Testis (tissue), 3 donors: ENCODE results near the gene LXN. TPM values are rescaled to one million over a fixed set of nuclear protein-coding genes. Genes with fewer than 3 reads are reported as not detected.

Experiments used
- DNase-seq: peaks from one replicate; pipeline ENCODE4 v3.0.0-alpha.2; 2019
- H3K27ac ChIP-seq, 2 donors: fragments of 200-600 bp; sonication (generic); one replicate each; pipeline ENCODE4 v1.5.1; 2019
- H3K27me3 ChIP-seq: fragments of 200-600 bp; sonication (generic); one replicate; pipeline ENCODE4 v1.5.1; 2019
- H3K36me3 ChIP-seq: fragments of 200-600 bp; sonication (generic); one replicate; pipeline ENCODE4 v1.5.1; 2017; ENCODE audit warnings: low read depth; ENCODE audit errors: missing control alignments
- H3K4me1 ChIP-seq: fragments of 200-600 bp; sonication (generic); one replicate; pipeline ENCODE4 v1.5.1; 2019
- H3K4me3 ChIP-seq, 2 donors: fragments of 200-600 bp; sonication (generic); one replicate each; pipeline ENCODE4 v1.5.1; 2017 to 2019
- H3K9me3 ChIP-seq: fragments of 200-600 bp; sonication (generic); one replicate; pipeline ENCODE4 v1.5.1; 2017
- CTCF ChIP-seq, 3 experiments: fragments of 450-650 bp in 2 of 3; fragments of 200-600 bp in 1 of 3; sonication (generic) in 1 of 3; IDR thresholded peaks; one replicate each; pipeline ENCODE4 v1.5.1; 2016 to 2019; ENCODE audit warnings: antibody characterized with exemption in 3 of 3, mild to moderate bottlenecking in 2 of 3, moderate library complexity in 1 of 3
- POLR2A ChIP-seq: fragments of 450-650 bp; IDR thresholded peaks from one replicate; pipeline ENCODE4 v1.6.1; 2017; ENCODE audit warnings: antibody characterized with exemption, mild to moderate bottlenecking, moderate library complexity
- WGBS, 2 donors: methylation state at CpG; one replicate each; pipeline ENCODE4 v1.1.5; 2018; 5-methylcytosine and 5-hydroxymethylcytosine counted together
- intact Hi-C: fragments of 100-400 bp; cut with DNase I; formaldehyde crosslinking; loops from one replicate; pipeline ENCODE4 v1.15.1; 2023; ENCODE audit warnings: low total_unique reads
- polyA plus RNA-seq: library from polyadenylated mRNA; stranded (reverse); fragments of 350-450 nt; fragmentation: Illumina TruSeq; extraction: RNeasy Lipid Tissue Mini Kit (QIAGEN cat#74804); gene quantifications from one replicate; pipeline ENCODE4 v1.2.3, GENCODE V29; 2014; ENCODE audit warnings: low read depth, low replicate concordance; ENCODE audit not compliant: insufficient read depth
- total RNA-seq, 2 donors: library from RNA; depleted of rRNA; stranded (reverse); fragments of >200 nt; gene quantifications; one replicate each; pipeline ENCODE4 v1.2.3, GENCODE V29; 2016

Gene LXN
- total and polyA plus RNA-seq, 3 donors from 2014 or later: 3.3 to 15.1 (median 9.1) TPM

- TF ChIP-seq POLR2A (no peak), CTCF (IDR thresholded peaks at IDR 0.05) (no peak)
- Histone ChIP-seq H3K4me3 (no peak overlapping the region), H3K9me3 (no peaks in the 10 kb centered on the region), H3K36me3 (no peaks in the 10 kb centered on the region), H3K27me3 (no peaks in the 10 kb centered on the region), H3K27ac (no peak overlapping the region), H3K4me1 (no peaks in the 10 kb centered on the region)
- DNase-seq: no peak
- WGBS, 2 donors: 92 to 93% methylated on average over 4 of the region's 4 CpGs
- intact Hi-C loops: no loop called here
Observed at GRCh38 chr3:158660711-158661110, 11.7 kb downstream of the LXN start.

GRCh38 chr3:158659454-158660237, 12.8 kb downstream of the LXN start:
- Histone ChIP-seq H3K27me3 (no peaks in the 10 kb centered on the region), H3K9me3 (no peaks in the 10 kb centered on the region), H3K4me3 (no peak overlapping the region), H3K4me1 (no peaks in the 10 kb centered on the region), H3K36me3 (no peaks in the 10 kb centered on the region), H3K27ac (no peak overlapping the region)
- peak; percentile 72 for DNase-seq
- intact Hi-C loops: no loop called here
- TF ChIP-seq CTCF (IDR thresholded peaks at IDR 0.05) (peak in 2 of 3 experiments; percentile 38 to 44), POLR2A (no peak)
- 54 to 60% methylated on average over 7 of the region's 7 CpGs for WGBS, 2 donors

GRCh38 chr3:158658889-158659288, 13.6 kb downstream of the LXN start:
- H3K9me3 ChIP-seq: no peaks in the 10 kb centered on the region
- no peaks in the 10 kb centered on the region for H3K36me3 ChIP-seq
- H3K27ac ChIP-seq: no peak overlapping the region
- H3K4me1 ChIP-seq: no peaks in the 10 kb centered on the region
- intact Hi-C loops: no loop called here
- H3K4me3 ChIP-seq: no peak overlapping the region
- no peak for TF ChIP-seq POLR2A
- TF ChIP-seq CTCF (IDR thresholded peaks at IDR 0.05): no peak
- no peak for DNase-seq
- WGBS, 2 donors: 86 to 90% methylated on average over 7 of the region's 7 CpGs
- H3K27me3 ChIP-seq: no peaks in the 10 kb centered on the region

GRCh38 chr3:158652463-158652862, 20.0 kb downstream of the LXN start:
- Histone ChIP-seq H3K4me1 (no peaks in the 10 kb centered on the region), H3K27ac (no peak overlapping the region), H3K27me3 (no peaks in the 10 kb centered on the region), H3K4me3 (no peak overlapping the region), H3K36me3 (no peaks in the 10 kb centered on the region), H3K9me3 (no peaks in the 10 kb centered on the region)
- intact Hi-C loops: no loop called here
- DNase-seq: no peak
- no peak for TF ChIP-seq POLR2A
- no peak for TF ChIP-seq CTCF (IDR thresholded peaks at IDR 0.05)
- WGBS, 2 donors: 88 to 91% methylated on average over 3 of the region's 3 CpGs

GRCh38 chr3:158651192-158651591, 21.3 kb downstream of the LXN start:
- Histone ChIP-seq H3K9me3 (no peaks in the 10 kb centered on the region), H3K27me3 (no peaks in the 10 kb centered on the region), H3K27ac (no peak overlapping the region), H3K36me3 (no peaks in the 10 kb centered on the region), H3K4me3 (no peak overlapping the region), H3K4me1 (no peaks in the 10 kb centered on the region)
- TF ChIP-seq CTCF (IDR thresholded peaks at IDR 0.05) (no peak), POLR2A (no peak)
- WGBS, 2 donors: 91 to 94% methylated on average over 2 of the region's 2 CpGs
- no peak for DNase-seq
- intact Hi-C loops: no loop called here
